Measurements from ENCODE around the gene KLF2. TPM values are rescaled to one million over a fixed set of nuclear protein-coding genes. Genes with fewer than 3 reads are reported as not detected.
"Not testable (repeated sequence)": the region's sequence is repeated elsewhere in the genome, so short reads cannot be mapped to it uniquely, and the experiment has no call there.

The KLF2 gene
- total RNA-seq, 1 donor from 2014 or later = 13.7 TPM

- DNase-seq (ENCODE audit: low read depth) = no peak
Measured at GRCh38 chr19:16336571-16336970, 11.9 kb downstream of the KLF2 start.

- no peak for DNase-seq (ENCODE audit: low read depth)
Measured at GRCh38 chr19:16337809-16338469, 13.3 kb downstream of the KLF2 start.

DNA sequence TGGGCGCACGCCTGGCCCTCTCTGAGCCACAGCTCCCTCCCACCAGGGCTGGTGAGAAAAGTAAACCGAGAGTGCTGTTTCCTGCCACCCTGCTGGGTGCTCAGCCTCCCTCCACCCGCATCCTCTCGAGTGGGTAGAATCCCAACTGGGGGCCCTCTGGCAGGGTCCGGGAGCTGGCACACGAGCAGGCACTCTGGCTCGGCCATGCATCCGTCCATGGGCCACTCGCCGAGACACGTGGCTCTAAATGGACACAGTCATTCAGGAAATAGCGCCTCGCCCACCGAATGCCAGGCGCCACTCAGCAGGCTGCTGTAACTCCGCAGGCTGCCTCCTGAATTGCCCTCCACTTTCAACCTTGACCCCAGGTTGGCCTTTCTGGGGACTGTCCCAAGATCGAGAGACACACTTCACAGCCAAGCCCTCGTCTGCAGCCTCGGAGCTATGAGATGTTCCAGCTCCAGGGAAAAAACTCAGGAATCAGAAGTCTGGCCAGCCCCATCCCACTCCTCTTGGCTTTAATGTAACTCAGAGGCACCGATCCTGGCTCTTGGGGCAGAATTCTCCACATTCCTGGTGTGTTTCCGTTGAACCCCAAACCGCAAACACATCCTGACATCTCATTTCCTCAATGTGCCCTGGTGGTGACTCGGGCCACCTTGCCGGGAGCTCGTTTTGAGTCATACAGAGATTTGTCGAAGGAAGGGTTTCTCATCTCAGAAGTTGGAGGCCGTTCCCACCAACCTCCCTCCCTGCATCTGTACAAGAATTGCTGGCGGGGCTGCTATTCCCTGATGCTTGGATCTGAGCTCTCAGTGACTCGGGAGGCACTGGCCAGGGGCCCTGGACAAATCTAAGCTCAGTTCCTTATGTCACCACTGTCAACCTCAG, 14.1 kb downstream of the KLF2 start:
- DNase-seq (ENCODE audit: low read depth) = peak; percentile 53

- DNase-seq (ENCODE audit: low read depth) = no peak
Measured at GRCh38 chr19:16339361-16339725, 14.7 kb downstream of the KLF2 start.

DNA sequence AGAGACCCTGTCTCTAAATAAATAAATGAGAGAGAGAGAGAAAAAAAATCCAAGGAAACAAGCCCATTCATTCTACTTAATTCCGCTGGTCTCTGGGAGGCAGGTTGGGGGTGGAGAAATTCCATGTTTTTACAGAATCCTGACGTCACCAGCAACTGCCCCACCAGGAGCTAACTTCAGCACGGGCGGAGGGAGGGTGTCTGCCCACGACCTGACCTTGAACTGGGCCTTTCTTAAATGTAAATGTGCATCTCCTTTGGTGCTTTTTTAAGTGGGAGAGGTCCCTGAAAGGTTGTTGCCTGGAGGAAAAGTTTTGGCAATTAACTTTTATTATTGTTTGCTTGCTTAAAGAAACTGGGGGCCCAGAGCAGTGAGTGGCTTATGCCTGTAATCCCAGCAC, 15.5 kb downstream of the KLF2 start:
- DNase-seq (ENCODE audit: low read depth) = no peak

DNA sequence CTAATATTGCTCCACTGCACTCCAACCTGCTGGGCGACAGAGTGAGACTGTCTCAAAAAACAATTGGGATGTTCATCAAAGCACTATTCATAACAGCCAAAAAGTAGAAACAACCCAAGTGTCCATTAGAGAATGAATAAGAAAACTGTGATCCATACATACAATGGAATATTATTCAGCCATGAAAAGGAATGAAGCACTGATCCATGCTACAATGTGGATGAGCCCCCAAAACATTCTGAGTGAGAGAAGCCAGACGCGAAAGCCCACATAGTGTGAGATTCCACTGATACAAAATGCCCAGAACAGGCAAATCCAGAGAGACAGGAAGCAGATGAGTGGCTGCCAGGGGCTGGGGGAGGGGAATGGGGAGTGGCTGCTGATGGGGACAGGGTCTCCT, 16.0 kb downstream of the KLF2 start:
- no peak for DNase-seq (ENCODE audit: low read depth)

DNA sequence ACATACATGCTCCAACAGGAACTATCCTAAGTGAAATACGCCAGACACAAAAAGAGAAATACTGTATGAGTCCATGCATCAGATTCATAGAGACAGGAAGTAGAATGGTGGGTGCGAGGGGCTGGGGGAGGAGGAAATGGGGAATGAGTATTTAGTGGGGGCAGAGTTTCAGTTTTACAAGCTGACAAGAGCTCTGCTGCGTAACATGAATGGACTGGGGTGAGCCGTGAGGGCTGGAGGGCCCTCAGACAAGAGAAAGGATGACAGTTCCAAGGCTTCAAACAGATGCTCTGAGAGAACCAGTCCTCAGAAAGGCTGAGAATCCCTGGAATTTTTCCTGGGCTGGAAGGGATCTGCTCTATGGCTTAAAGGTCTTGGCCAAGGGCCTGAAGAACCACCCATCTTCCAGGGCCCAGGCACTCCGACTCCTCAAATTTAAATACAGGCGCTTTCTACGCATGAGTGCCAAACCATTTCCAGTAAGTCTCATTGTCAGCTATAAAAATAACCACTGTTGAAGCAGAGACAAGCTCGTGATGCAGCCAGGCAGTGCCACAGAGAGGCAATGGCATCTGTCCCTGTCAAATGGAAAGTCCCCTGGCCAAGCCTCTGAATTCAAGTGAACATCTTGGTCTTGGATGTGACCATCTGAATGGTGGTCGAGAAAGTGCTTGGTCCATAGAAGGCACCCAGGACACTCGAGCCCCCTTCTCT, 17.5 kb downstream of the KLF2 start:
- peak; percentile 96 for DNase-seq (ENCODE audit: low read depth)

DNA sequence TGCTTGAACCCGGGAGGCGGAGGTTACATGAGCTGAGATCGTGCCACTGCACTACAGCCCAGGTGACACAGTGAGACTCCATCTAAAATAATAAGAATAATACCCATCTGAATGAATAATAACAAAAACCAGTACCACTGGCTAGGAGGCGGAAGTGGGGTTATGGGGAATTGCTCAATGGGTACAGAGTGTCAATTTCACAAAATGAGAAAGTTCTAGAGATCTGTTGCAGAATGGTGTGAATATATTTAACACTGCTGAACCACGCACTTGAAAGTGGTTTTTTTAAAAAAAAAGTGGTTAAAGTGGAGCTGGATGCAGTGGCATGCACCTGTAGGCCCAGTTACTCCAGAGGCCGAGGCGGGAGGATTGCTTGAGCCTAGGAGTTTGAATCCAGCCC, 18.5 kb downstream of the KLF2 start:
- DNase-seq (ENCODE audit: low read depth) = no peak

- no peak for DNase-seq (ENCODE audit: low read depth)
Measured at GRCh38 chr19:16345457-16345856, 20.8 kb downstream of the KLF2 start.

- not testable (repeated sequence) for DNase-seq (ENCODE audit: low read depth)
Measured at GRCh38 chr19:16347099-16347498, 22.5 kb downstream of the KLF2 start.

DNA sequence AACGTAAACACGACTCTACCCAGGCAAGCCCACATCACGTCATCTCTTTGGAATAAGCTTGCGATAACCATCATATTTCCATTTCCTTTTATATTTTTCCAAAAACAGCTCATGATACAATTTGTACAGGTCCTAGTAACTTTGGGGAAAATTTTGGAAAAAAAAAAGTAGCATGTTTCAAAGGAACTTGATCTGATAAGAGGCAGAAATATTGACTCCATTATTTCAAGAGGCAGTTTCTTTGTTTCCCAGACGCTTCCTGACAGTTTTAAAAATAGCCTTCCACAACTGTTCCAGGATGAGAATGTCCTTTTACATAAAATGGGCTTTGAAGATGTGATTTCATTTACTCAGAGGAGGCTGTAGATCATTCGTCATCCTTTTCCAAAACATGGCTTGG, 23.1 kb downstream of the KLF2 start:
- peak; percentile 27 for DNase-seq (ENCODE audit: low read depth)

DNA sequence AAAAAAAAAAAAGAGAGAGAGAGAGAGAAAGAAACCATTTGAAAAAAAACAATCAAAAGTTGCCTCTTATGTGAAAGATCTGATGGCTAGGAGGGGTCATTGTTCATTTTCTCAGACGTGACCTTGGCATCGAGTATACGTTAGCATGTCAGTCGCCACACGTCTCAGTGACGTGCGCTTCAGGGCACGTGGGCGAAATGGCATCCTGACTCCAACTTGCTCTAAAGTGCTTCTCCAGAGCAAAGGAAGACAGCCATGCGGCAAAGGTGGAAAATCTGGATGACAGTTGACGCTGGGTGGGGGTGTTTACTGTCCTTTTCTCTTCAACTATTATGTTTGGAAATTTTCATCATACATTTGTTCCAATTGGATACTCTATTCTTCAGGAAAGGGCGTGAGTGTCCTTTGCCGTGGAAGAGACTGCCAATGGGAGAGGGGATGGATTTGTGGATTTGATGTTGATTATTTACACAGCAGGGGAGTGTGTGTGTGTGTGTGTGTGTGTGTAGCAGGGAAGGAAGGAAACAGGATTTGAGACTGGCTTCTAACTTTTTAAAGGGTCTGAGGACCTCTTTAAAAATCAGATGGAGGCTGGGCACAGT, 25.0 kb downstream of the KLF2 start:
- no peak for DNase-seq (ENCODE audit: low read depth)

GRCh38 chr19:16351133-16351809, 26.6 kb downstream of the KLF2 start:
- DNase-seq (ENCODE audit: low read depth) = no peak

GRCh38 chr19:16355293-16356043, 30.8 kb downstream of the KLF2 start:
- no peak for DNase-seq (ENCODE audit: low read depth)

- no peak for DNase-seq (ENCODE audit: low read depth)
Measured at GRCh38 chr19:16358456-16358855, 33.8 kb downstream of the KLF2 start.

DNA sequence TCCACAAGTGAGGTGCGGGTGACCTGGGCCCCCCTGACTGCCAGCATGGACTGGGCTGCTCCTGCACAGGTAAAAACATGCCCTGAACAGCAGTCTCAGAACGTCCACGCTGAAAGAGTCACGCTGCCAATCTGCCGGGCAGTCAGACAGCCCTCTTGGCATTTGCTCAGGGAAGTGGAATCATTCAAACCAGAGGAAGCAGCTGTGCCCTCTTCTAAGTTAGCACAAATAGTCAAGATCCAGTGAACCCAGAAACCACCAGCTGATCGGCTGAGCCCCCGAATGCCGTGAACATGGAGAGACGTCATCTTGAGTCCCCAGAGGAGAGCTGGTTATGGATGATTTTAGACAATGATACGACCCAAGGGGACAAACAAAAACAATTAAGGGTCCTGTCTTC, 34.4 kb downstream of the KLF2 start:
- peak; percentile 48 for DNase-seq (ENCODE audit: low read depth)

DNA sequence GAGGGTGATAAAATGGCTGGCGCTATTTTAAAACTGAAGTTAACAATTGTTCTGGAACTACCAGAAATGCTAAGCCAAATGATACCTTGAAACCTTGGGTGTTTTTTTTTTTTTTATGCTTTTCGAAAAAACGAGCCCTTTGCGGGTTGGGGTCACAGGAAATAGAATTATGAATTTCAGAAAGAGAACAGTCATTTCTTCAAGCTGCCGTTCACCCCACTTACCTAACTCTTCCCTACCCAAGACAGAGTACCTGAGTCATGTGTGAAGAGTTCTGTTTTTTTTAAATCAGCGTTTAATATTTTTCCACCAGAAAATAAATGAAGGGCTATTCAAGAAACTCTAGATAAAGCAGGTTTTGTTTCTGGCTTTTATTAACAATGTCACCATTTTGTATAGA, 35.3 kb downstream of the KLF2 start:
- no peak for DNase-seq (ENCODE audit: low read depth)

DNA sequence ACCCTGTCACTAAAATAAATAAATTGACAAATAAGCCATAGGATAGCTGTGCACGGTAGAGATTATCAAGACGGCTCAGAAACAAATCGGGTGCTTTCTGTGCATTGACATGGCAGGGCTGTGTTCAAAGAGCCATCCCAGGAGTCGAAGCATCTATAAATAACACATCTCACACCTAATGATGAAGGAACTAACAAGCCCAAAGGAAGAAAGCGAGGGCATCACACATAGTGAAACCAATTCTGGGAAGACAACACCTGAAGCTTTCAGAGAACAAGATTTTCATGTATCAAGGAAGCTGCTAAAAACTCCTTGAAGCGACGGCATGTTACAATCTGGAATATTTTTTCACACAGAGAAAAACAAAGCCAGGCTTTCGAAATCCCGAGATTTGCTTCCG, 36.1 kb downstream of the KLF2 start:
- no peak for DNase-seq (ENCODE audit: low read depth)

DNA sequence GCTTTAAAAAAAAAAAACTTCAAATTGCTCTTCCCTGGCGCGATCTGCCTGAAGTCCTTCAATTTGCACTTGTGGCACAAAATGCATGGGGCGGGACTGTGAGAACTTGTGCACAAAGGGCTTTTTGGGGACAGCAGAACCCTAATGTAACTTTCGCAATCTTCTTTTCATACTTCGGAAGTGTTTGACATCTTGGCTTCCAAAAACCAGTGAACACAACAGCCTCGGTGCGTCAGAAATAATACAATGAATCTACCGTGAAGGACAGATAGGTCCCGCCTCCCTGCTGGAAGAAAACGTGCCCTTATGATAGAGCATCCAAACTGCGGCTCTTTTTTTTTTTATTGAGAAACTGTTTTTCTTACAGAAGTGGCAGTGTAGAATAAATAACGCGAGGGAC, 36.6 kb downstream of the KLF2 start:
- DNase-seq (ENCODE audit: low read depth) = no peak

GRCh38 chr19:16361926-16362325, 37.3 kb downstream of the KLF2 start:
- DNase-seq (ENCODE audit: low read depth) = no peak

All from myocyte (in vitro differentiated cells).